HFF-Myc (cell line): Measurements from ENCODE around the gene ZNF302.
"Not testable (repeated sequence)": the region's sequence is repeated elsewhere in the genome, so short reads cannot be mapped to it uniquely, and the experiment has no call there.

Experiments used
- DNase-seq: peaks from one replicate; pipeline ENCODE4 v3.0.0-alpha.2; 2011; ENCODE audit warnings: low read depth; ENCODE audit errors: extremely low read depth
- H3K4me3 ChIP-seq: replicated peaks from 2 replicates; pipeline ENCODE4 v1.5.1; 2011; ENCODE audit warnings: low read depth, mild to moderate bottlenecking, control low read depth, low read length
- CTCF ChIP-seq: IDR thresholded peaks from 2 replicates; pipeline ENCODE4 v1.5.1; 2012; ENCODE audit warnings: mild to moderate bottlenecking, low read depth, low read length, control low read depth; ENCODE audit errors: missing control alignments

Gene ZNF302

GRCh38 chr19:34664870-34665269 is 12.6 kb upstream of the ZNF302 start:
- no peak for TF ChIP-seq CTCF
- DNase-seq = no peak
- H3K4me3 ChIP-seq = no peak overlapping the region

DNA sequence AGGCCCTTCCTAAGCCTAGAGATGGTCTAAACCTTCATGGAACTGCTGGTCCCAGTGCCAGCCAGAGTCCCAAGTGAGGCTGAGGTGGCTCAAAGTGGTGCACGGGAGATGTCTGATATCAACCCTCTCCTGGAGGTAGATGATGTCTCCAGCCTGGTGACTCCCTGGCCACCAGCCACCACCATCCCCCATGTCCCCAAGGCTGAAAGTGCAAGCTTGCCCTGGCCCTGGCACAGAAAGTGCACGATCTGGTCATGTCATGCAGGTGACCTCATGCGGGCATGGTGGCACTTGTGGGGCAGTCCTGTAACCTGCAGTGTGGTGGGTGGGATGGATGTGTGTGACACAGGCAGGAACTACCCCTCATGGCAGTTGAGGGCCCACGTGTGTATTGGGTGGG is 12.2 kb upstream of the ZNF302 start:
- H3K4me3 ChIP-seq, DNase-seq: not testable (repeated sequence)

GRCh38 chr19:34666200-34666957 is 11.1 kb upstream of the ZNF302 start:
- TF ChIP-seq CTCF = no peak
- no peak overlapping the region for H3K4me3 ChIP-seq
- no peak for DNase-seq

- no peak for DNase-seq
- no peak for TF ChIP-seq CTCF
- H3K4me3 ChIP-seq = no peak overlapping the region
Observed at GRCh38 chr19:34666958-34667265, 10.6 kb upstream of the ZNF302 start.

DNA sequence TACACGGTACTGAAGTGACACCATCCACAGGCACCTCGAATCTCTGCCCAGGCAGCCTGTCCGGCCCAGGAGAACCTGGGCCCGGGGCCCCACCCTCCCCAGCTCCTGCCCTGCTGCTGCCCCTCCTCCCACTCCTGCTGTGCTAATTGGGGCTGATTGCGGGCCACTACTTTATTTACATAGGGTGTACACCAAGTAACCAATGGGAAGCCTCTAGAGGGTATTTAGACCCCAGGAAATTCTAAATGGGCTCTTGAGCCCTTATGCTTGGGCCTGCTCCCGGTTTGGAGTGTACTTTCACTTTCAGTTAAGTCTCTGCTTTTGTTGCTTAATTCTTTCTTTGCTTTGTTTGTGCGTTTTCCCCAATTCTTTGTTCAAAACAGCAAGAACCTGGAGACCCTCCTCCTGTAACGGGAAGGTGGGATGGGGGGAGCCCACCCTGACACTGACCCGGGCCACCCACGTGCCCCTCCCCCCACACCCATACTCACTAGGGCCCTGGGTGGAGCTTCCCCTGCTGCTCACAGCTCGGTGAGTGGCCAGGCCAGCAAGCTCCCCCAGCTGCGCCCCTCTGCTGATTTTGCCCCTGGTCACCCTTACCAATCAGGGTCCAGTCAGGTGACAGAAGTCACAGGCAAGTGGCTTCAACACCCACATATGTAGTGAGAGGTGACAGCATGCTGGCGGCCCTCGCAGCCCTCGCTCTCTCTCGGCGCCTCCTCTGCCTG is 10.0 kb upstream of the ZNF302 start:
- no peak for DNase-seq
- H3K4me3 ChIP-seq = 0 out of 2 replicates have a peak overlapping the region, but pooled peaks have one; percentile 11
- no peak for TF ChIP-seq CTCF

GRCh38 chr19:34668077-34668689 is 9.3 kb upstream of the ZNF302 start:
- not testable (repeated sequence) for H3K4me3 ChIP-seq, DNase-seq

DNA sequence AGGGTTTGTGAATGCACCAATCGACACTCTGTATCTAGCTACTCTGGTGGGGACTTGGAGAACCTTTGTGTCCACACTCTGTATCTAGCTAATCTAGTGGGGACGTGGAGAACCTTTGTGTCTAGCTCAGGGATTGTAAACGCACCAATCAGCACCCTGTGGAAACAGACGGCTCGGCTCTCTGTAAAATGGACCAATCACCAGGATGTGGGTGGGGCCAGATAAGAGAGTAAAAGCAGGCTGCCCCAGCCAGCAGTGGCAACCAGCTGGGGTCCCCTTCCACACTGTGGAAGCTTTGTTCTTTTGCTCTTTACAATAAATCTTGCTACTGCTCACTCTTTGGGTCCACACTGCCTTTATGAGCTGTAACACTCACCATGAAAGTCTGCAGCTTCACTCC is 8.8 kb upstream of the ZNF302 start:
- not testable (repeated sequence) for H3K4me3 ChIP-seq, DNase-seq

- DNase-seq = no peak
- H3K4me3 ChIP-seq = no peak overlapping the region
- TF ChIP-seq CTCF = no peak
Observed at GRCh38 chr19:34669305-34669704, 8.2 kb upstream of the ZNF302 start.
